SK-N-SH (cell line): ENCODE data around the gene SPIB. TPM values are rescaled to one million over a fixed set of nuclear protein-coding genes. Genes with fewer than 3 reads are reported as not detected.

Experiments used
- CTCF ChIA-PET: fragments of 300-600, 350-600 bp; formaldehyde crosslinking; extraction: SDS; loops from one replicate; lab custom pipeline; 2021; lab: Yijun Ruan, JAX
- POLR2A ChIA-PET: fragments of 350-600 bp; sonication (Branson Sonifier 250); formaldehyde crosslinking; extraction: SDS; loops from one replicate; lab custom pipeline; 2020; ENCODE audit warnings: antibody characterized with exemption, inconsistent platforms; lab: Yijun Ruan, JAX
- DNase-seq: peaks from one replicate; pipeline ENCODE4 v3.0.0; 2012
- H2AFZ ChIP-seq: fragments of 200-600 bp; sonication (generic); 2 replicates; pipeline ENCODE4 v1.8.1; 2016; ENCODE audit warnings: antibody characterized with exemption, mild to moderate bottlenecking, low read depth
- H3F3A ChIP-seq: fragments of 200-600 bp; sonication (generic); replicated peaks from 2 replicates; pipeline ENCODE3; 2016; ENCODE audit warnings: antibody characterized with exemption, mild to moderate bottlenecking; ENCODE audit not compliant: insufficient read depth
- H3K27ac ChIP-seq, 2 experiments: fragments of 200-500 bp in 1 of 2; fragments of 200-600 bp in 1 of 2; sonication (Bioruptor generic) in 1 of 2; sonication (generic), shearing (Covaris generic) in 1 of 2; 2 replicates each; pipeline versions ENCODE4 v1.5.1 to v1.6.1; 2014 to 2016; ENCODE audit warnings: low read depth in 2 of 2, inconsistent platforms in 1 of 2, low read length in 1 of 2, mild to moderate bottlenecking in 1 of 2, mixed read lengths in 1 of 2
- H3K27me3 ChIP-seq: fragments of 200-600 bp; sonication (generic), shearing (Covaris generic); 2 replicates; pipeline ENCODE4 v1.6.1; 2016; ENCODE audit warnings: mixed run types; ENCODE audit not compliant: insufficient read depth
- H3K36me3 ChIP-seq, 2 experiments: fragments of 200-500 bp in 1 of 2; fragments of 200-600 bp in 1 of 2; sonication (Bioruptor generic) in 1 of 2; sonication (generic) in 1 of 2; replicated peaks in 1 of 2; 2 replicates each; pipeline versions ENCODE3 to v1.5.1; 2014 to 2016; ENCODE audit warnings: low read length in 1 of 2, mild to moderate bottlenecking in 1 of 2; ENCODE audit not compliant: insufficient read depth in 2 of 2, control insufficient read depth in 1 of 2
- H3K4me1 ChIP-seq, 2 experiments: fragments of 200-500 bp in 1 of 2; fragments of 200-600 bp in 1 of 2; sonication (Bioruptor generic) in 1 of 2; sonication (generic), shearing (Covaris generic) in 1 of 2; 2 replicates each; pipeline versions ENCODE4 v1.5.1 to v1.6.1; 2014 to 2016; ENCODE audit warnings: low read depth in 1 of 2, low read length in 1 of 2, mixed run types in 1 of 2; ENCODE audit not compliant: insufficient read depth in 2 of 2, control insufficient read depth in 1 of 2
- H3K4me2 ChIP-seq: fragments of 200-600 bp; sonication (generic), shearing (Covaris generic); 2 replicates; pipeline ENCODE4 v1.6.1; 2017; ENCODE audit warnings: mixed run types
- H3K4me3 ChIP-seq, 2 experiments: fragments of 200-500 bp in 1 of 2; fragments of 200-600 bp in 1 of 2; sonication (Bioruptor generic) in 1 of 2; sonication (generic), shearing (Covaris generic) in 1 of 2; 2 replicates each; pipeline versions ENCODE4 v1.5.1 to v1.8.1; 2014 to 2016; ENCODE audit warnings: low read depth in 2 of 2, inconsistent platforms in 1 of 2, low read length in 1 of 2, mild to moderate bottlenecking in 1 of 2, mixed read lengths in 1 of 2, moderate library complexity in 1 of 2
- H3K79me2 ChIP-seq: fragments of 200-600 bp; sonication (generic); 2 replicates; pipeline ENCODE4 v1.8.1; 2017; ENCODE audit warnings: mild to moderate bottlenecking; ENCODE audit not compliant: insufficient read depth
- H3K9ac ChIP-seq: fragments of 200-600 bp; sonication (generic); 2 replicates; pipeline ENCODE4 v1.6.1; 2017; ENCODE audit warnings: mixed run types
- H3K9me2 ChIP-seq: fragments of 200-600 bp; sonication (generic); 2 replicates; pipeline ENCODE4 v1.6.1; 2017; ENCODE audit warnings: mixed run types
- H3K9me3 ChIP-seq: fragments of 200-600 bp; sonication (generic); 2 replicates; pipeline ENCODE4 v1.6.1; 2017; ENCODE audit warnings: mixed run types, mild to moderate bottlenecking, moderate library complexity
- H4K20me1 ChIP-seq: fragments of 200-600 bp; sonication (generic); 2 replicates; pipeline ENCODE4 v1.6.1; 2017; ENCODE audit warnings: mild to moderate bottlenecking, mixed run types; ENCODE audit not compliant: insufficient read depth
- ELF1 ChIP-seq: IDR thresholded peaks from 2 replicates; pipeline ENCODE4 v1.4.0; 2012
- EP300 ChIP-seq, 2 experiments: IDR thresholded peaks; 2 replicates each; pipeline versions ENCODE4 v1.4.0 to v1.6.1; 2012; ENCODE audit warnings: borderline replicate concordance in 1 of 2, low read depth in 1 of 2, low read length in 1 of 2
- FOSL2 ChIP-seq: IDR thresholded peaks from 2 replicates; pipeline ENCODE4 v1.4.0; 2012; ENCODE audit warnings: low read depth, mild to moderate bottlenecking, moderate library complexity, borderline replicate concordance
- FOXM1 ChIP-seq: IDR thresholded peaks from 2 replicates; pipeline ENCODE4 v1.4.0; 2012; ENCODE audit warnings: low read depth, mild to moderate bottlenecking
- GABPA ChIP-seq: IDR thresholded peaks from 2 replicates; pipeline ENCODE4 v1.4.0; 2012; ENCODE audit warnings: low read depth, mild to moderate bottlenecking
- GATA2 ChIP-seq: sonication (generic); formaldehyde crosslinking; IDR thresholded peaks from 2 replicates; pipeline ENCODE4 v1.5.0; 2020; ENCODE audit warnings: mild to moderate bottlenecking, missing genetic modification reagents
- JUND ChIP-seq: IDR thresholded peaks from 2 replicates; pipeline ENCODE4 v1.4.0; 2012
- MEF2A ChIP-seq: IDR thresholded peaks from 2 replicates; pipeline ENCODE4 v1.4.0; 2012; ENCODE audit warnings: low read depth, borderline replicate concordance
- MXI1 ChIP-seq: IDR thresholded peaks from 2 replicates; pipeline ENCODE4 v1.6.1; 2012; ENCODE audit warnings: mild to moderate bottlenecking, low read depth, low read length, improper control_type of control experiment
- NFIC ChIP-seq: IDR thresholded peaks from 2 replicates; pipeline ENCODE4 v1.4.0; 2012; ENCODE audit warnings: borderline replicate concordance
- NRF1 ChIP-seq: IDR thresholded peaks from 2 replicates; pipeline ENCODE4 v1.6.1; 2012; ENCODE audit warnings: low read depth, mild to moderate bottlenecking, low read length
- POLR2AphosphoS5 ChIP-seq: IDR thresholded peaks from 2 replicates; pipeline ENCODE4 v1.6.1; 2012; ENCODE audit warnings: low read depth, low read length
- RAD21 ChIP-seq: IDR thresholded peaks from 2 replicates; pipeline ENCODE4 v1.6.1; 2012; ENCODE audit warnings: mild to moderate bottlenecking, low read length
- RCOR1 ChIP-seq: fragments of 150-350 bp; IDR thresholded peaks from 2 replicates; pipeline ENCODE4 v1.6.1; 2017; ENCODE audit warnings: antibody characterized with exemption, low read length
- SIN3A ChIP-seq: IDR thresholded peaks from 2 replicates; pipeline ENCODE4 v1.6.1; 2012; ENCODE audit warnings: low read depth, mild to moderate bottlenecking, low read length, moderate library complexity, borderline replicate concordance
- SMC3 ChIP-seq: IDR thresholded peaks from 2 replicates; pipeline ENCODE4 v1.6.1; 2012; ENCODE audit warnings: low read depth, low read length, improper control_type of control experiment
- YY1 ChIP-seq: IDR thresholded peaks from 2 replicates; pipeline ENCODE4 v1.4.0; 2012; ENCODE audit warnings: low read depth, mild to moderate bottlenecking
- WGBS: methylation state at CpG from one replicate; pipeline ENCODE4 v1.1.6; 2017; ENCODE audit warnings: low lambda C conversion rate; 5-methylcytosine and 5-hydroxymethylcytosine counted together
- polyA plus RNA-seq, 3 experiments: library from polyadenylated mRNA; depleted of rRNA; stranded (reverse); fragments of >200 nt; gene quantifications; 2 replicates each; pipeline ENCODE4 v1.2.3, GENCODE V29; 2012
- TF ChIP-seq, protein P1 (sequence below): IDR thresholded peaks from 2 replicates; pipeline ENCODE4 v1.4.0; 2012; ENCODE audit warnings: low read depth, borderline replicate concordance
- TF ChIP-seq, protein P2 (sequence below): fragments of 150-350 bp; IDR thresholded peaks from 2 replicates; pipeline ENCODE4 v1.6.1; 2017; ENCODE audit warnings: antibody characterized with exemption, low read length, low read depth, borderline replicate concordance
- TF ChIP-seq, protein P3 (sequence below): fragments of 200-600 bp; sonication (generic); IDR thresholded peaks from 2 replicates; pipeline ENCODE4 v1.6.1; 2017; ENCODE audit warnings: antibody characterized with exemption, mild to moderate bottlenecking, moderate library complexity
- TF ChIP-seq, protein P4 (sequence below): fragments of 150-350 bp; IDR thresholded peaks from 2 replicates; pipeline ENCODE4 v1.6.1; 2016; ENCODE audit warnings: mild to moderate bottlenecking, low read depth, low read length
- TF ChIP-seq, protein P5 (sequence below): IDR thresholded peaks from 2 replicates; pipeline ENCODE4; 2012
- TF ChIP-seq, protein P6 (sequence below): IDR thresholded peaks from 2 replicates; pipeline ENCODE4 v1.4.0; 2012; ENCODE audit warnings: low read depth, borderline replicate concordance
- TF ChIP-seq, protein P7 (sequence below): IDR thresholded peaks from 2 replicates; pipeline ENCODE4 v1.4.0; 2012; ENCODE audit warnings: low read depth

Gene SPIB
- polyA plus RNA-seq, 1 of the 3 experiments (the other 2 are of a cell fraction), result not detected

DNA sequence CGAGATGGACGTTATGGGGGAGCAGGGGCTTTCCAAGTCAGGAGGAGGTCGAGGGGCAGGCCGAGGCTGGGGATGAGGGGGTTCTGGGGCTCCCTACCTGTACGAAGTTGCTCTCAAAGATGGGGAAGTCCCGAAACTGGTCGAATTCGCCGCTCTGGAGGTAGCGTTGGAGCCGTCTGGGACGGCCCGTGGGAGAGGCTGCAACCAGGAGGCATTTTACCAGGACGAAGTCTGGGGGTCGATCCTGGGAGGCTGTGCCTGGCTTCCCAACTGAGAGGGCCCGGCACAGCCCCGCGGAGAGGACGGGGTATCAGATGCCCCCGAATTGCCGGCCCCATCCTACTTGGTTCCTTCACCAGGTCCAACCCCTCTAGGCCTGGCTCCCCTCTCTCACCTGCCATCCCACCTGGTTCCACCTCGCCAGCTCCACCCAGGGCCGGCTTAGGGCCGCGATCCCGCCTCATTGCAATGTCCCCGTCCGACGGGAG, 57.0 kb downstream of the SPIB start (continued):
- TF ChIP-seq, protein P1, sequence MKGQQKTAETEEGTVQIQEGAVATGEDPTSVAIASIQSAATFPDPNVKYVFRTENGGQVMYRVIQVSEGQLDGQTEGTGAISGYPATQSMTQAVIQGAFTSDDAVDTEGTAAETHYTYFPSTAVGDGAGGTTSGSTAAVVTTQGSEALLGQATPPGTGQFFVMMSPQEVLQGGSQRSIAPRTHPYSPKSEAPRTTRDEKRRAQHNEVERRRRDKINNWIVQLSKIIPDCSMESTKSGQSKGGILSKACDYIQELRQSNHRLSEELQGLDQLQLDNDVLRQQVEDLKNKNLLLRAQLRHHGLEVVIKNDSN, result no peak
- TF ChIP-seq FOSL2 (no peak), MXI1 (no peak)

DNA sequence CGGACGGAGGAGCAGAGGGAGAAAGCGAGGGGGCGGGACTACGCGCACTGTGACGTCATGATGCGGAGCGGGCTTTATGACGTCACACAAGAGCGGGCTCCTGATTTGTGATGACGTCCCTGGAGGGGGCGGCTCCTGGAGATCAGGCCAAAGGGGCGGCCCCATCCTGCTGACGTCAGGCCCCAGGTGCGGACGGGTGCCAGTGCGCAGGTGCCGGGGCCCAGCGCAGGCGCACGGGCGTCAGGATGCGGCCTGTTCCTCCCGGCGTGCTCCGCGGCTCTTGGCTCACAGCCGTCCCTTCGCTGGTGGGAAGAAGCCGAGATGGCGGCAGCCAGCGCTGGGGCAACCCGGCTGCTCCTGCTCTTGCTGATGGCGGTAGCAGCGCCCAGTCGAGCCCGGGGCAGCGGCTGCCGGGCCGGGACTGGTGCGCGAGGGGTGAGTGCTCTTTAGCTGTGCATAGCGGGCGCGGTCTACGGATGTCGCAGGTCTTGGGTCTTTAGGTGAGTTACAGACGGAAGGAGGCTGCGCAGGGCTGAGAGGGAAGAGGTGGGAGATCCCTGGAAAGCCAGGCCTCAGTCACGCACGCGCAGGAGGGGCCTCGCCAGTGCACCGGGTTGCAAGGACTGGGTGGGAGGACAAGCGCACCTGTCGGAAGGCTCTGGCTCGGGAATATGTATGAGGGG, 57.6 kb downstream of the SPIB start, which contains the start of the genes EMC10 and GARIN5A:
Gene EMC10 (plus strand): TSS at position 284 of the 683 bp plus-strand sequence. CDS start 38 bp downstream, at position 322.
Gene GARIN5A (minus strand): TSS at position 625 of the 683 bp plus-strand sequence. CDS start 460 bp downstream, at position 165.
- peak within 1 kb of the TSS; percentile 67 to 85 for H3K27ac ChIP-seq
- no peaks in the 10 kb centered on the region for H3K9me2 ChIP-seq
- peaks cover 15% of the 10 kb centered on the region for H3F3A ChIP-seq
- peaks cover 16% of the 10 kb centered on the region for H3K79me2 ChIP-seq
- peaks cover 10 to 21% of the 10 kb centered on the region in 2 experiments for H3K36me3 ChIP-seq
- H3K4me1 ChIP-seq, result peaks cover 6 to 9% of the 10 kb centered on the region in 2 experiments; a peak in 2 of 4 replicates
- H3K9me3 ChIP-seq, result no peaks in the 10 kb centered on the region
- DNase-seq, result peak; percentile 100
- POLR2A ChIA-PET, result no interaction called here
- H3K4me3 ChIP-seq, result peak within 1 kb of the TSS; percentile 83 to 93
- H3K27me3 ChIP-seq, result no peaks in the 10 kb centered on the region
- H2AFZ ChIP-seq, result peak within 1 kb of the TSS; percentile 93
- H3K9ac ChIP-seq, result peak within 1 kb of the TSS; percentile 76
- H4K20me1 ChIP-seq, result no peaks in the 10 kb centered on the region
- WGBS, result 2% methylated on average over 38 of the region's 58 CpGs
- peak within 1 kb of the TSS; percentile 93 for H3K4me2 ChIP-seq
- CTCF ChIA-PET, result no interaction called here
- no peak for TF ChIP-seq GATA2 (CRISPR knock-in tag)
- TF ChIP-seq, protein P2, sequence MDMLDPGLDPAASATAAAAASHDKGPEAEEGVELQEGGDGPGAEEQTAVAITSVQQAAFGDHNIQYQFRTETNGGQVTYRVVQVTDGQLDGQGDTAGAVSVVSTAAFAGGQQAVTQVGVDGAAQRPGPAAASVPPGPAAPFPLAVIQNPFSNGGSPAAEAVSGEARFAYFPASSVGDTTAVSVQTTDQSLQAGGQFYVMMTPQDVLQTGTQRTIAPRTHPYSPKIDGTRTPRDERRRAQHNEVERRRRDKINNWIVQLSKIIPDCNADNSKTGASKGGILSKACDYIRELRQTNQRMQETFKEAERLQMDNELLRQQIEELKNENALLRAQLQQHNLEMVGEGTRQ, result no peak
- TF ChIP-seq JUND, result no peak
- peak; percentile 93 for TF ChIP-seq YY1
- no peak for TF ChIP-seq RAD21
- TF ChIP-seq, protein P3, sequence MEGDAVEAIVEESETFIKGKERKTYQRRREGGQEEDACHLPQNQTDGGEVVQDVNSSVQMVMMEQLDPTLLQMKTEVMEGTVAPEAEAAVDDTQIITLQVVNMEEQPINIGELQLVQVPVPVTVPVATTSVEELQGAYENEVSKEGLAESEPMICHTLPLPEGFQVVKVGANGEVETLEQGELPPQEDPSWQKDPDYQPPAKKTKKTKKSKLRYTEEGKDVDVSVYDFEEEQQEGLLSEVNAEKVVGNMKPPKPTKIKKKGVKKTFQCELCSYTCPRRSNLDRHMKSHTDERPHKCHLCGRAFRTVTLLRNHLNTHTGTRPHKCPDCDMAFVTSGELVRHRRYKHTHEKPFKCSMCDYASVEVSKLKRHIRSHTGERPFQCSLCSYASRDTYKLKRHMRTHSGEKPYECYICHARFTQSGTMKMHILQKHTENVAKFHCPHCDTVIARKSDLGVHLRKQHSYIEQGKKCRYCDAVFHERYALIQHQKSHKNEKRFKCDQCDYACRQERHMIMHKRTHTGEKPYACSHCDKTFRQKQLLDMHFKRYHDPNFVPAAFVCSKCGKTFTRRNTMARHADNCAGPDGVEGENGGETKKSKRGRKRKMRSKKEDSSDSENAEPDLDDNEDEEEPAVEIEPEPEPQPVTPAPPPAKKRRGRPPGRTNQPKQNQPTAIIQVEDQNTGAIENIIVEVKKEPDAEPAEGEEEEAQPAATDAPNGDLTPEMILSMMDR, result no peak
- TF ChIP-seq, protein P4, sequence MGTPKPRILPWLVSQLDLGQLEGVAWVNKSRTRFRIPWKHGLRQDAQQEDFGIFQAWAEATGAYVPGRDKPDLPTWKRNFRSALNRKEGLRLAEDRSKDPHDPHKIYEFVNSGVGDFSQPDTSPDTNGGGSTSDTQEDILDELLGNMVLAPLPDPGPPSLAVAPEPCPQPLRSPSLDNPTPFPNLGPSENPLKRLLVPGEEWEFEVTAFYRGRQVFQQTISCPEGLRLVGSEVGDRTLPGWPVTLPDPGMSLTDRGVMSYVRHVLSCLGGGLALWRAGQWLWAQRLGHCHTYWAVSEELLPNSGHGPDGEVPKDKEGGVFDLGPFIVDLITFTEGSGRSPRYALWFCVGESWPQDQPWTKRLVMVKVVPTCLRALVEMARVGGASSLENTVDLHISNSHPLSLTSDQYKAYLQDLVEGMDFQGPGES, result no peak
- no peak for TF ChIP-seq EP300 (IDR thresholded peaks at IDR 0.05; ENCODE audit: borderline replicate concordance in 1 of 2, low read depth in 1 of 2, low read length in 1 of 2)
- peak; percentile 80 for TF ChIP-seq NFIC
- peak; percentile 98 for TF ChIP-seq POLR2AphosphoS5
- TF ChIP-seq RCOR1, result peak; percentile 17; the same call in 1 of the 2 replicates
- no peak for TF ChIP-seq FOSL2
- TF ChIP-seq, protein P5, sequence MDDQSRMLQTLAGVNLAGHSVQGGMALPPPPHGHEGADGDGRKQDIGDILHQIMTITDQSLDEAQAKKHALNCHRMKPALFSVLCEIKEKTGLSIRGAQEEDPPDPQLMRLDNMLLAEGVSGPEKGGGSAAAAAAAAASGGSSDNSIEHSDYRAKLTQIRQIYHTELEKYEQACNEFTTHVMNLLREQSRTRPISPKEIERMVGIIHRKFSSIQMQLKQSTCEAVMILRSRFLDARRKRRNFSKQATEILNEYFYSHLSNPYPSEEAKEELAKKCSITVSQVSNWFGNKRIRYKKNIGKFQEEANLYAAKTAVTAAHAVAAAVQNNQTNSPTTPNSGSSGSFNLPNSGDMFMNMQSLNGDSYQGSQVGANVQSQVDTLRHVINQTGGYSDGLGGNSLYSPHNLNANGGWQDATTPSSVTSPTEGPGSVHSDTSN, result no peak
- TF ChIP-seq, protein P6, sequence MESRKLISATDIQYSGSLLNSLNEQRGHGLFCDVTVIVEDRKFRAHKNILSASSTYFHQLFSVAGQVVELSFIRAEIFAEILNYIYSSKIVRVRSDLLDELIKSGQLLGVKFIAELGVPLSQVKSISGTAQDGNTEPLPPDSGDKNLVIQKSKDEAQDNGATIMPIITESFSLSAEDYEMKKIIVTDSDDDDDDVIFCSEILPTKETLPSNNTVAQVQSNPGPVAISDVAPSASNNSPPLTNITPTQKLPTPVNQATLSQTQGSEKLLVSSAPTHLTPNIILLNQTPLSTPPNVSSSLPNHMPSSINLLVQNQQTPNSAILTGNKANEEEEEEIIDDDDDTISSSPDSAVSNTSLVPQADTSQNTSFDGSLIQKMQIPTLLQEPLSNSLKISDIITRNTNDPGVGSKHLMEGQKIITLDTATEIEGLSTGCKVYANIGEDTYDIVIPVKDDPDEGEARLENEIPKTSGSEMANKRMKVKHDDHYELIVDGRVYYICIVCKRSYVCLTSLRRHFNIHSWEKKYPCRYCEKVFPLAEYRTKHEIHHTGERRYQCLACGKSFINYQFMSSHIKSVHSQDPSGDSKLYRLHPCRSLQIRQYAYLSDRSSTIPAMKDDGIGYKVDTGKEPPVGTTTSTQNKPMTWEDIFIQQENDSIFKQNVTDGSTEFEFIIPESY, result no peak
- TF ChIP-seq NRF1, result peak; percentile 99
- TF ChIP-seq, protein P7, sequence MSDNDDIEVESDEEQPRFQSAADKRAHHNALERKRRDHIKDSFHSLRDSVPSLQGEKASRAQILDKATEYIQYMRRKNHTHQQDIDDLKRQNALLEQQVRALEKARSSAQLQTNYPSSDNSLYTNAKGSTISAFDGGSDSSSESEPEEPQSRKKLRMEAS, result peak; percentile 53; the same call in 1 of the 2 replicates
- no peak for TF ChIP-seq FOXM1
- TF ChIP-seq SIN3A, result peak; percentile 56; the same call in 1 of the 2 replicates
- no peak for TF ChIP-seq ELF1
- 0 out of 2 replicates have a peak, but pooled peaks have one; percentile 40 for TF ChIP-seq GABPA
- no peak for TF ChIP-seq MEF2A
- no peak for TF ChIP-seq SMC3
